Memory B cell (primary cell): ENCODE measurements around the gene THUMPD2.

ENCODE experiments used
- ATAC-seq: fragments of 150-1000 bp; cut with Tn5 transposase; 2 replicates; pipeline ENCODE4 v1.10.0; 2021; ENCODE audit warnings: low read depth, mild to moderate bottlenecking, moderate library complexity
- DNase-seq, 2 donors: peaks; one replicate each; pipeline ENCODE4 v3.0.0; 2022; ENCODE audit warnings: low spot score in 2 of 2
- H3K27ac Mint-ChIP-seq: one replicate; pipeline ENCODE4 v1.8.0; 2022; ENCODE audit warnings: mild to moderate bottlenecking, moderate library complexity, mixed read lengths
- H3K27me3 Mint-ChIP-seq: one replicate; pipeline ENCODE4 v1.8.0; 2022; ENCODE audit warnings: mixed read lengths
- H3K36me3 Mint-ChIP-seq: one replicate; pipeline ENCODE4 v1.8.0; 2022; ENCODE audit warnings: mild to moderate bottlenecking, mixed read lengths
- H3K4me1 Mint-ChIP-seq: one replicate; pipeline ENCODE4 v1.8.0; 2022; ENCODE audit warnings: mixed read lengths
- H3K4me3 Mint-ChIP-seq: one replicate; pipeline ENCODE4 v1.8.0; 2022; ENCODE audit warnings: mild to moderate bottlenecking, moderate library complexity, mixed read lengths
- H3K9me3 Mint-ChIP-seq: one replicate; pipeline ENCODE4 v1.8.0; 2022; ENCODE audit warnings: mixed read lengths

Gene THUMPD2

DNA sequence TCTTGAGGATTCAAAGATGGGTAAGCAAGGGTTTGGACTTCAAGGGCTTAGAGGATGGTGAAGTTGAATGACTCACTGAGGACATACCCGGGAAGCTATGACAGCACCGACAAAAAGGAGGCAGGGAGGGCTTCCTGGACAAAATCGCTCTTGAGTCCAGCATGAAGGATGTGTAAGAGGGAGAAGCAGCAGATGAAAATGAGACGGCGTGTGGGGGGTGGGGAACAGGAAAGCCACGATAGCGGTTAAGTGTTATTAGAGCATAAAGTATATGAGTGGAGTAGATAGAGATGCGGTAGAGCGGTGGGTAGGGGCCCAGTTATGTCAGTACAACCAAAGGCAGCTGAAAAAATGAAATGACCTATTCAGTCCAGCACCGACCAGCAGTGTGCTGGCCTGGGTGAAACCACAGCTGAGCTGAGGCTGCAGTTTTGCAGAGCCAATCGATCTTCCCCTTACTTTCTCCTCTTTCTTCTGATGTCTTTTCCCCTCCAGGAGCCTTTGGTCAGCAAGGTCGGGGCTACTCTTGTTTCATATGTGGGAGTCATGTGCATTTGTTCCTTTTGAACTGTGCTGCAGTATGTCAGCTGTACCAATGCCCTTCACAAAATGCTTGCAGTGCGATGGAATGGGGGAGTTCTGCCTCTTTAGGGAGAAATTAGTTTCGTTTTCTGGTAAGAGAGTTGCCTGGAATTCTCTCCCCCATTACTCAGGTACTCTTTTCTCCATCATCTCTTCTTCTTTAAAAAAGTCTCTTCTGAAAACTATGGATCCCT lies 2.0 kb upstream of the THUMPD2 start:
- Mint-ChIP-seq H3K4me3 (peak overlapping the region; percentile 67), H3K36me3 (peaks cover 2% of the 10 kb centered on the region), H3K27ac (no peak overlapping the region), H3K4me1 (peaks cover 29% of the 10 kb centered on the region), H3K27me3 (no peaks in the 10 kb centered on the region), H3K9me3 (no peaks in the 10 kb centered on the region)
- no peak for DNase-seq
- no peak for ATAC-seq

DNA sequence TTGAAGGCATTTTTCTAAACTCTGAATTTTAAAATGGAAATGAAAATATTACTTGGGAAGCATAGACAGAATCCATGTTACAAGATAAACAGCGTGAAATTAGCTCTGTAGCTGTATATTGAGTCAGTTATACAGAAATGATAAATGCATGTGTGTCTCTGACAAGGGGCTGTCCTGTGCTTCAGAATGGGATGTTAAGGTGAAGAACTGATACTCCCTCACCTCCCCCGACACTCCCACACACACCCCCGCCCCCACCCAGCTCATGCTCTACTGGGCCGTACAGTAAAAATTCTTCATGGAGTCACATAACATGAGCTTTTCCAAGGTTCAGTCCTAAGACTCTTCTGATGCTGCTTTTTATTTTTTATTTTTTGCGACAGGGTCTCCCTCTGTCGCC lies 869 bp upstream of the THUMPD2 start:
- peak overlapping the region; percentile 97 for H3K27ac Mint-ChIP-seq
- no peaks in the 10 kb centered on the region for H3K9me3 Mint-ChIP-seq
- H3K4me1 Mint-ChIP-seq: peaks cover 30% of the 10 kb centered on the region
- H3K4me3 Mint-ChIP-seq: peak overlapping the region; percentile 97
- H3K27me3 Mint-ChIP-seq: no peaks in the 10 kb centered on the region
- ATAC-seq: no peak
- no peak for DNase-seq
- peaks cover 2% of the 10 kb centered on the region for H3K36me3 Mint-ChIP-seq

- Mint-ChIP-seq H3K4me3 (peak overlapping the region; percentile 97), H3K9me3 (no peaks in the 10 kb centered on the region), H3K36me3 (peaks cover 2% of the 10 kb centered on the region), H3K27me3 (no peaks in the 10 kb centered on the region), H3K4me1 (peaks cover 32% of the 10 kb centered on the region), H3K27ac (peak overlapping the region; percentile 97)
- ATAC-seq (no peak), DNase-seq (no peak)
Measured at GRCh38 chr2:39779341-39779851, 338 bp upstream of the THUMPD2 start.

- H3K36me3 Mint-ChIP-seq: peaks cover 2% of the 10 kb centered on the region
- H3K4me1 Mint-ChIP-seq: peaks cover 34% of the 10 kb centered on the region
- DNase-seq (no peak), ATAC-seq (no peak)
- no peaks in the 10 kb centered on the region for H3K9me3 Mint-ChIP-seq
- H3K4me3 Mint-ChIP-seq: peak overlapping the region; percentile 97
- H3K27ac Mint-ChIP-seq: peak overlapping the region; percentile 97
- no peaks in the 10 kb centered on the region for H3K27me3 Mint-ChIP-seq
Measured at GRCh38 chr2:39778233-39778632, 825 bp downstream of the THUMPD2 start.

DNA sequence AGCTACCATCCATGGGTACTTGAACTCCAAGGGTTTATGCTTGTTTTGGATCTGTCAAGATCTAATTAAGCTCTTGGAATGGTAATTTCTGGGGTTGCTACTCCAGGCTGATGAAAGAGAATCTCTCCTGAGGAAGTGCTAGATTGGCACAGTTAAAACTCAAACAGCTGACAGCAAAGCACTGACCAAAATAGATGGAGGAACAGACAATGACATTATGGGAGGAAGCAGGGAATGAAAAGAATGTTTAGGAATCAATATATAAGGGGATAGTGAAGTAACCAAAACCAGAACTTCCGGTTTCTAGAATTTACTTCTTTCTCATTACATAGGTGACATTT lies 6.3 kb downstream of the THUMPD2 start:
- Mint-ChIP-seq H3K9me3 (no peaks in the 10 kb centered on the region), H3K27ac (no peak overlapping the region), H3K27me3 (no peaks in the 10 kb centered on the region), H3K36me3 (peaks cover 13% of the 10 kb centered on the region), H3K4me3 (no peak overlapping the region), H3K4me1 (peaks cover 18% of the 10 kb centered on the region)
- DNase-seq (no peak), ATAC-seq (no peak)

GRCh38 chr2:39772086-39772811 lies 6.8 kb downstream of the THUMPD2 start:
- Mint-ChIP-seq H3K36me3 (peaks cover 13% of the 10 kb centered on the region), H3K9me3 (no peaks in the 10 kb centered on the region), H3K27ac (no peak overlapping the region), H3K4me1 (peaks cover 16% of the 10 kb centered on the region), H3K4me3 (no peak overlapping the region), H3K27me3 (no peaks in the 10 kb centered on the region)
- ATAC-seq (no peak), DNase-seq (no peak)

GRCh38 chr2:39762448-39762847 lies 16.6 kb downstream of the THUMPD2 start:
- no peak overlapping the region for H3K4me3 Mint-ChIP-seq
- no peaks in the 10 kb centered on the region for H3K27me3 Mint-ChIP-seq
- peaks cover 43% of the 10 kb centered on the region for H3K36me3 Mint-ChIP-seq
- peaks cover 3% of the 10 kb centered on the region for H3K4me1 Mint-ChIP-seq
- no peak for ATAC-seq
- no peak for DNase-seq
- no peak overlapping the region for H3K27ac Mint-ChIP-seq
- no peaks in the 10 kb centered on the region for H3K9me3 Mint-ChIP-seq

GRCh38 chr2:39757156-39757555 lies 21.9 kb downstream of the THUMPD2 start:
- peaks cover 50% of the 10 kb centered on the region for H3K36me3 Mint-ChIP-seq
- H3K27ac Mint-ChIP-seq: peak overlapping the region; percentile 39
- peaks cover 3% of the 10 kb centered on the region for H3K4me1 Mint-ChIP-seq
- ATAC-seq (no peak), DNase-seq (no peak)
- H3K4me3 Mint-ChIP-seq: no peak overlapping the region
- no peaks in the 10 kb centered on the region for H3K27me3 Mint-ChIP-seq
- no peaks in the 10 kb centered on the region for H3K9me3 Mint-ChIP-seq

DNA sequence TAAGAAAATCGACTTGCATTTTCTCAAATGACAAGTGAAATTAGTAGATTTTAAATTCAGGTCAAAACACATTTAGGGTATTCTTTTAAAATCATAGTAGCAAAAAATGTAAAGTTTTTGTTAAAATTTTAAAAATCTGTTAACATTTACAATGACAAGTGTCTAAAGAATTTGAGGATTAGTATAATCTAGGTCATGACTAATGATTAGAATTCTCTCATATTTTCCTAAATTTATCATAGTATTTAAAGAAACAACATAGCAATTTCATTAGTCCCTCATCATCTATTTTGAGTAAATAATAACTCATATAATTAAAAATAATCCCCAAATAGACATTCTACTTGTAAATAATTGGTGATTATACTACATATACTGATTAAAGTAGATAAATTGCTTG lies 23.6 kb downstream of the THUMPD2 start:
- no peaks in the 10 kb centered on the region for H3K27me3 Mint-ChIP-seq
- no peaks in the 10 kb centered on the region for H3K9me3 Mint-ChIP-seq
- no peak overlapping the region for H3K27ac Mint-ChIP-seq
- H3K4me3 Mint-ChIP-seq: no peak overlapping the region
- DNase-seq: no peak
- peaks cover 45% of the 10 kb centered on the region for H3K36me3 Mint-ChIP-seq
- no peak for ATAC-seq
- H3K4me1 Mint-ChIP-seq: peaks cover 3% of the 10 kb centered on the region

GRCh38 chr2:39743269-39743776 lies 35.7 kb downstream of the THUMPD2 start:
- DNase-seq (no peak), ATAC-seq (no peak)
- H3K27ac Mint-ChIP-seq: no peak overlapping the region
- no peaks in the 10 kb centered on the region for H3K27me3 Mint-ChIP-seq
- H3K9me3 Mint-ChIP-seq: no peaks in the 10 kb centered on the region
- no peak overlapping the region for H3K4me3 Mint-ChIP-seq
- H3K36me3 Mint-ChIP-seq: peaks cover 30% of the 10 kb centered on the region
- no peaks in the 10 kb centered on the region for H3K4me1 Mint-ChIP-seq

DNA sequence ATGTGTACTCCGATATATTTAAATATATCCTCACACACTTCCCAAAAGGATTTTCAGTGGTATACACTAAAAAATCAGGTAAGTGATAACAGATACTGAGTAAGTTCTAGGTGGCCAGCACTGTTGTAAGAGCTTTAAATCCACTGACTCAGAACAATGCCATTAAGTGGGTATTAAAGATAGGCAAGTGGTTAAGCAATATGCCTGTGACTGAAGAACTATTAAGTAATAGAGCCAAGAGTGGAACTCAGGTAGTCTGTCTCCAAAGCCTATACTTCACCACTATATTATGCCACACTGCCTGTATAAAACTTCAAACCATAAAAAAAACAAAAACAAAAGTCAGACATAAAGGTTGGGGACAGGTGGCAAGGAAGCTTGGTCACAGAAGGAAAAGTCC lies 37.2 kb downstream of the THUMPD2 start:
- Mint-ChIP-seq H3K4me3 (no peak overlapping the region), H3K4me1 (no peaks in the 10 kb centered on the region), H3K36me3 (peaks cover 38% of the 10 kb centered on the region), H3K27me3 (no peaks in the 10 kb centered on the region), H3K9me3 (no peaks in the 10 kb centered on the region), H3K27ac (no peak overlapping the region)
- DNase-seq (no peak), ATAC-seq (no peak)

DNA sequence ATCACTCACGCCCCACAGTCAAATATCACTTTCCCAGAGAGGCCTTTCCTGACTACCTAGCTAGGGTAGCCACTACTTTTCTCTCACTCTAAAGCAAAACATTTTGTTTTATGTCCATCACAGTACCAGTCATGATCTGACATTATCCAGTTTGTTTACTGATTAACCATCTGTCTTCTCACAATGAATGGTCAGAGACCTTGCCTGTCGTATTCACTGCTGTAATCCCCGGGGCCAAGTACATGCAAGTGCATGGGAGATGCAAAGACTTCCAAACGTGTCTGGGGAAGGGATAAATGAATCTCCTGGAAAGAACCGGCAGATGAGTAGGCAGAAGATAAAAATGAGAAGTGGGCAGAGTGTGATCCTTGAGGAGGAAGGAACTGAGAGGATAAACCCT lies 39.7 kb downstream of the THUMPD2 start:
- H3K36me3 Mint-ChIP-seq: peaks cover 37% of the 10 kb centered on the region
- no peak overlapping the region for H3K4me3 Mint-ChIP-seq
- no peaks in the 10 kb centered on the region for H3K27me3 Mint-ChIP-seq
- no peaks in the 10 kb centered on the region for H3K4me1 Mint-ChIP-seq
- no peak overlapping the region for H3K27ac Mint-ChIP-seq
- ATAC-seq: no peak
- no peak for DNase-seq
- H3K9me3 Mint-ChIP-seq: no peaks in the 10 kb centered on the region

DNA sequence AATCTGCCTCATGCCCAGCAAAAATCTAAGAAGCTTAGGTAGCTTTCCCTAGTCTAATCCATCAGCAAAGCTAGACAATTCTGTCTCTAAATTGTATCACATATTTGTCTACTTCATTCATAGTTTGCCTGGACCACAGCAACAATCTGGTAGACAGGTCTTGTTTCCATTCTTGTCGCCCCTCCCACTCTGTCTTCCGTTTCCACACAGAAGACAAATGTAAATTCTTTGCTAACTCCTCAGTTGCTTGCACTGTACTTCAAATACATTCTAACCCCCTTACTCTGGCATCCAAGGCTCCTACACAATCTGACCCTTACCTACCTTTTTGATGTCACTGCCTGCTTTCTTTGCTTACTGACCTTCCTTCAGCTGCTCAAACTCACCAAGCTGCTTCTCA lies 40.1 kb downstream of the THUMPD2 start:
- Mint-ChIP-seq H3K36me3 (peaks cover 42% of the 10 kb centered on the region), H3K27ac (no peak overlapping the region), H3K9me3 (no peaks in the 10 kb centered on the region), H3K27me3 (no peaks in the 10 kb centered on the region), H3K4me3 (no peak overlapping the region), H3K4me1 (no peaks in the 10 kb centered on the region)
- ATAC-seq (no peak), DNase-seq (no peak)

GRCh38 chr2:39737661-39738060 lies 41.4 kb downstream of the THUMPD2 start:
- H3K4me3 Mint-ChIP-seq: no peak overlapping the region
- no peak for DNase-seq
- H3K27ac Mint-ChIP-seq: no peak overlapping the region
- H3K4me1 Mint-ChIP-seq: no peaks in the 10 kb centered on the region
- no peaks in the 10 kb centered on the region for H3K9me3 Mint-ChIP-seq
- no peaks in the 10 kb centered on the region for H3K27me3 Mint-ChIP-seq
- peaks cover 40% of the 10 kb centered on the region for H3K36me3 Mint-ChIP-seq
- ATAC-seq: no peak
